C4-2B (cell line): ENCODE results near the gene TTC28.

Source experiments
- CTCF ChIP-seq: fragments of 450-650 bp; conservative IDR thresholded peaks from 2 replicates; pipeline ENCODE4 v1.5.1; 2017; ENCODE audit warnings: mild to moderate bottlenecking
- ZFX ChIP-seq: fragments of 450-650 bp; IDR thresholded peaks from 2 replicates; pipeline ENCODE4 v1.6.1; 2017

- TF ChIP-seq CTCF (no peak), ZFX (no peak)
Measured at GRCh38 chr22:27998511-27999410, 680.9 kb downstream of the TTC28 start.
